ENCODE data around the gene PCK2.

The PCK2 gene

GRCh38 chr14:24074625-24075484 lies 19.3 kb upstream of the PCK2 start:
- in situ Hi-C loops (cut with MboI; ENCODE audit: low sequenced_read_pairs), result no loop called here

- in situ Hi-C loops (cut with MboI; ENCODE audit: low sequenced_read_pairs), result no loop called here
Observed at GRCh38 chr14:24075485-24076301, 18.4 kb upstream of the PCK2 start.

GRCh38 chr14:24076302-24076601 lies 17.9 kb upstream of the PCK2 start:
- in situ Hi-C loops (cut with MboI; ENCODE audit: low sequenced_read_pairs), result no loop called here

GRCh38 chr14:24077086-24077485 lies 17.0 kb upstream of the PCK2 start:
- in situ Hi-C loops (cut with MboI; ENCODE audit: low sequenced_read_pairs), result no loop called here

- in situ Hi-C loops (cut with MboI; ENCODE audit: low sequenced_read_pairs), result no loop called here
Observed at GRCh38 chr14:24078146-24078545, 16.0 kb upstream of the PCK2 start.

GRCh38 chr14:24079491-24080141 lies 14.5 kb upstream of the PCK2 start:
- in situ Hi-C loops (cut with MboI; ENCODE audit: low sequenced_read_pairs), result no loop called here

- in situ Hi-C loops (cut with MboI; ENCODE audit: low sequenced_read_pairs), result no loop called here
Observed at GRCh38 chr14:24080142-24080530, 14.0 kb upstream of the PCK2 start.

- in situ Hi-C loops (cut with MboI; ENCODE audit: low sequenced_read_pairs), result no loop called here
Observed at GRCh38 chr14:24080888-24081738, 13.0 kb upstream of the PCK2 start.

GRCh38 chr14:24081739-24082211 lies 12.3 kb upstream of the PCK2 start:
- in situ Hi-C loops (cut with MboI; ENCODE audit: low sequenced_read_pairs), result no loop called here

- in situ Hi-C loops (cut with MboI; ENCODE audit: low sequenced_read_pairs), result no loop called here
Observed at GRCh38 chr14:24082411-24083080, 11.6 kb upstream of the PCK2 start.

- in situ Hi-C loops (cut with MboI; ENCODE audit: low sequenced_read_pairs), result no loop called here
Observed at GRCh38 chr14:24083462-24083861, 10.6 kb upstream of the PCK2 start.

GRCh38 chr14:24084440-24084839 lies 9.7 kb upstream of the PCK2 start:
- in situ Hi-C loops (cut with MboI; ENCODE audit: low sequenced_read_pairs), result no loop called here

- in situ Hi-C loops (cut with MboI; ENCODE audit: low sequenced_read_pairs), result no loop called here
Observed at GRCh38 chr14:24085215-24085614, 8.9 kb upstream of the PCK2 start.

GRCh38 chr14:24086193-24086955 lies 7.7 kb upstream of the PCK2 start:
- in situ Hi-C loops (cut with MboI; ENCODE audit: low sequenced_read_pairs), result no loop called here

GRCh38 chr14:24087004-24087403 lies 7.1 kb upstream of the PCK2 start:
- in situ Hi-C loops (cut with MboI; ENCODE audit: low sequenced_read_pairs), result no loop called here

- in situ Hi-C loops (cut with MboI; ENCODE audit: low sequenced_read_pairs), result no loop called here
Observed at GRCh38 chr14:24088095-24088494, 6.0 kb upstream of the PCK2 start.

GRCh38 chr14:24089890-24090289 lies 4.2 kb upstream of the PCK2 start:
- in situ Hi-C loops (cut with MboI; ENCODE audit: low sequenced_read_pairs), result no loop called here

- in situ Hi-C loops (cut with MboI; ENCODE audit: low sequenced_read_pairs), result no loop called here
Observed at GRCh38 chr14:24092110-24092504, 2.0 kb upstream of the PCK2 start.

GRCh38 chr14:24092505-24093206 lies 1.5 kb upstream of the PCK2 start:
- in situ Hi-C loops (cut with MboI; ENCODE audit: low sequenced_read_pairs), result no loop called here

Measured in HL-60/S4 treated with retinoic acid at 250 ng/mL for 4 days and 3 days (cell line).